ENCODE results near the gene PLXNC1. TPM values are rescaled to one million over a fixed set of nuclear protein-coding genes. Genes with fewer than 3 reads are reported as not detected.

Gene PLXNC1
- total RNA-seq, 8 experiments from 2014 or later: 3.6 to 25.4 (median 13.8) TPM

DNA sequence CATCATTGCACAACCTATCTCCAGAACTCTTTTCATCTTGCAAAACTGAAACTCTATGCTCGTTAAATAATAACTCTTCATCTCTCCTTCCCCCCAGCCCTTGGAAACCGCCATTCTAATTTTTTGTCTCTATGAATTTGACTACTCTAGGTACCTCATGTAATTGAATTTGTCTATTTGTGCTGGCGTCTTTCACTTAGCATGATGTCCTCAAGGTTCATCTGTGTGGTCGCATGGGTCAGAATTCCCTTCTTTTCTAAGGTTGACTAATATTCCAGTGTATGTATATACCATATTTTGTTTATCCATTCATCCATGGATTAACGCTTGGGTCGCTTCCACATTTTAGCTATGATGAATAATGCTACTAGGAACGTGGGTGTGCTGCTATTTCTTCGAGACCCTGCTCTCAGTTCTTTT, 80.1 kb downstream of the PLXNC1 start:
- WGBS, 10 experiments: 56 to 100% (median 84%) methylated on average over 3 to 8 of the region's 8 CpGs
- Histone ChIP-seq H3K4me3 (no peak overlapping the region), H3K27ac (no peak overlapping the region), H3K4me1 (replicated peaks in 1 of 2) (no peaks in the 10 kb centered on the region)
- in situ Hi-C loops (cut with MboI; ENCODE audit: low pct_unique_long_range_greater_than_20kb in 2 of 9, low sequenced_read_pairs in 9 of 9, unreplicated experiment in 9 of 9): no loop called here
- ATAC-seq (replicated peaks in 6 of 8): no peak

DNA sequence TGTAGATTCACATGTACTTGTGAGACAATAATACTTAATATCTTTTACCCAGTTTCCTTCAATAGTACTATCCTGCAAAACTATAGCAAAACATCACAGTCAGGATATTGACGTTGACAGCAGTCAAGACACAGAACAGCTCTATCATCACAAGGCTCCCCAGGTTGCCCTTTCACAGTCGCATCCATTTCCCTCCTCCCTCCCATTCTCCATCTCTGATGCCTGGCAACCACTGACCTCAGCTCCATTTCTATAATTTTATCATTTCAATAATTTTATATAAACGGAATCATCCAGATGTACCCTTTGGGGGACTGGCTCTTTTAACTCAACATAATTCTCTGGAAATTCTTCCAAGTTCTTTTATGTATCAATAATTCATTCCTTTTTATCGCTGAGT, 81.5 kb downstream of the PLXNC1 start:
- no peak overlapping the region for H3K4me3 ChIP-seq
- H3K27ac ChIP-seq: no peak overlapping the region
- ATAC-seq (replicated peaks in 6 of 8): no peak
- no peaks in the 10 kb centered on the region for H3K4me1 ChIP-seq (replicated peaks in 1 of 2)
- in situ Hi-C loops (cut with MboI; ENCODE audit: low pct_unique_long_range_greater_than_20kb in 2 of 9, low sequenced_read_pairs in 9 of 9, unreplicated experiment in 9 of 9): no loop called here
- 63 to 100% (median 88%) methylated on average over 1 to 4 of the region's 4 CpGs for WGBS, 10 experiments

- 69 to 100% (median 90%) methylated on average over 1 to 2 of the region's 2 CpGs; no CpG with 5 or more reads in 3 of the 10 experiments for WGBS, 10 experiments
- Histone ChIP-seq H3K27ac (no peak overlapping the region), H3K4me3 (no peak overlapping the region), H3K4me1 (replicated peaks in 1 of 2) (peaks cover 0 to 5% of the 10 kb centered on the region in 2 donors)
- ATAC-seq (replicated peaks in 6 of 8): peak in 1 of 8 experiments; percentile 8
- in situ Hi-C loops (cut with MboI; ENCODE audit: low pct_unique_long_range_greater_than_20kb in 2 of 9, low sequenced_read_pairs in 9 of 9, unreplicated experiment in 9 of 9): no loop called here
These were observed 82.1 kb downstream of the PLXNC1 start for GRCh38 chr12:94230357-94230905.

GRCh38 chr12:94231709-94232108, 83.3 kb downstream of the PLXNC1 start:
- in situ Hi-C loops (cut with MboI; ENCODE audit: low pct_unique_long_range_greater_than_20kb in 2 of 9, low sequenced_read_pairs in 9 of 9, unreplicated experiment in 9 of 9): no loop called here
- peaks cover 0 to 15% of the 10 kb centered on the region in 2 donors for H3K4me1 ChIP-seq (replicated peaks in 1 of 2)
- 70 to 100% (median 96%) methylated on average over 1 to 3 of the region's 3 CpGs; no CpG with 5 or more reads in 3 of the 10 experiments for WGBS, 10 experiments
- H3K27ac ChIP-seq: no peak overlapping the region
- H3K4me3 ChIP-seq: no peak overlapping the region
- ATAC-seq (replicated peaks in 6 of 8): no peak

DNA sequence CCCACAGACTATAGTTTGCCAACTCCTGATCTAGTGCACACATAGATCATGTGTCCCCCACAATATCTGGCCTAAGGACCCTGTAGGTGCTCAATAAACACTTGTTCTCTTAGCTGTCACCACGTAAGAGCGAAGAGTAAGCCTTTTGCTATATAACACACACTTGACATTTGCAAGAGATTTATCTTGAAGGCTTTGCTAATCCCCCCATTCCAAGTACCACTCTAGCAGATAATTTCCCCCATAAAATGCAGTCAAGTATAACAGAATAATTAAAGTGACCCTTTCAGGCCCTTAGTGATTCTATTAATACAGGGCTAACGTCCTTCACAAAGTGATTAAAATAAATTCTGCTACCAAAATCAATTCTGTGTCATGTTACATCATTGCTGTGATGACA, 87.5 kb downstream of the PLXNC1 start:
- Histone ChIP-seq H3K4me1 (replicated peaks in 1 of 2) (peaks cover 0 to 18% of the 10 kb centered on the region in 2 donors), H3K4me3 (no peak overlapping the region), H3K27ac (no peak overlapping the region)
- peak in 1 of 8 experiments; percentile 61 for ATAC-seq (replicated peaks in 6 of 8)
- in situ Hi-C loops (cut with MboI; ENCODE audit: low pct_unique_long_range_greater_than_20kb in 2 of 9, low sequenced_read_pairs in 9 of 9, unreplicated experiment in 9 of 9): no loop called here
- 20 to 74% (median 63%) methylated on average over 1 to 3 of the region's 3 CpGs; no CpG with 5 or more reads in 2 of the 10 experiments for WGBS, 10 experiments

GRCh38 chr12:94239332-94239993, 91.1 kb downstream of the PLXNC1 start:
- 42 to 100% (median 91%) methylated on average over 1 to 7 of the region's 7 CpGs; no CpG with 5 or more reads in 1 of the 10 experiments for WGBS, 10 experiments
- peaks cover 0 to 18% of the 10 kb centered on the region in 2 donors for H3K4me1 ChIP-seq (replicated peaks in 1 of 2)
- in situ Hi-C loops (cut with MboI; ENCODE audit: low pct_unique_long_range_greater_than_20kb in 2 of 9, low sequenced_read_pairs in 9 of 9, unreplicated experiment in 9 of 9): no loop called here
- no peak for ATAC-seq (replicated peaks in 6 of 8)
- no peak overlapping the region for H3K27ac ChIP-seq
- H3K4me3 ChIP-seq: no peak overlapping the region

DNA sequence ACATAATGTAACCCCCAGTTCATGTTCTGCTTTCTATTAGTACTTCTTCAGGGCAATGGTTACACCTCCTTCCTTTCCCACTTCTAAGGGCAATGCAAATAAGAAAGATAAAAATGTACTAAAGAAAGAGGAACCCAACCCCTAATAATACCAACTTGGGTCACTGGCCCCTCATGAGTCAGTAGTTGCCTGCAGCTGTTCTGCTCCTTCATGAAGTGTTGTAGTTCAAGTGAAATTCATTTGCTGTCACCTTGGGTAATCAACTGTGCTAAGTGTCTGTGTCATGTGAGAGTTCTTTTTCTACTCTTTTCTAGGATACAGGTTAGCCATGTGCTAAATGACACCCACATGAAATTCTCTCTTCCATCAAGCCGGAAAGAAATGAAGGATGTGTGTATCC, 91.8 kb downstream of the PLXNC1 start:
- in situ Hi-C loops (cut with MboI; ENCODE audit: low pct_unique_long_range_greater_than_20kb in 2 of 9, low sequenced_read_pairs in 9 of 9, unreplicated experiment in 9 of 9): no loop called here
- Histone ChIP-seq H3K27ac (no peak overlapping the region), H3K4me3 (no peak overlapping the region), H3K4me1 (replicated peaks in 1 of 2) (peaks cover 0 to 15% of the 10 kb centered on the region in 2 donors)
- ATAC-seq (replicated peaks in 6 of 8): peak in 2 of 8 experiments; percentile 26 to 32
- 83 to 100% (median 100%) methylated on average over 1 of the region's 1 CpG; no CpG with 5 or more reads in 3 of the 10 experiments for WGBS, 10 experiments

- in situ Hi-C loops (cut with MboI; ENCODE audit: low pct_unique_long_range_greater_than_20kb in 2 of 9, low sequenced_read_pairs in 9 of 9, unreplicated experiment in 9 of 9): no loop called here
- 83 to 100% (median 88%) methylated on average over 1 to 5 of the region's 6 CpGs; no CpG with 5 or more reads in 5 of the 10 experiments for WGBS, 10 experiments
- no peaks in the 10 kb centered on the region for H3K4me1 ChIP-seq (replicated peaks in 1 of 2)
- no peak overlapping the region for H3K4me3 ChIP-seq
- ATAC-seq (replicated peaks in 6 of 8): no peak
- H3K27ac ChIP-seq: no peak overlapping the region
These were observed 94.5 kb downstream of the PLXNC1 start for GRCh38 chr12:94242901-94243300.

- Histone ChIP-seq H3K4me1 (replicated peaks in 1 of 2) (no peaks in the 10 kb centered on the region), H3K4me3 (no peak overlapping the region), H3K27ac (no peak overlapping the region)
- in situ Hi-C loops (cut with MboI; ENCODE audit: low pct_unique_long_range_greater_than_20kb in 2 of 9, low sequenced_read_pairs in 9 of 9, unreplicated experiment in 9 of 9): no loop called here
- ATAC-seq (replicated peaks in 6 of 8): no peak
- 57 to 100% (median 93%) methylated on average over 1 to 8 of the region's 11 CpGs for WGBS, 10 experiments
These were observed 96.1 kb downstream of the PLXNC1 start for GRCh38 chr12:94244165-94245133.

GRCh38 chr12:94245631-94246383, 97.4 kb downstream of the PLXNC1 start:
- H3K27ac ChIP-seq: no peak overlapping the region
- 74 to 93% (median 86%) methylated on average over 1 to 8 of the region's 12 CpGs for whole genome bisulfite sequencing, 10 experiments
- no peak overlapping the region for H3K4me3 ChIP-seq
- in situ Hi-C loops (cut with MboI; ENCODE audit: low pct_unique_long_range_greater_than_20kb in 2 of 9, low sequenced_read_pairs in 9 of 9, unreplicated experiment in 9 of 9): no loop called here
- H3K4me1 ChIP-seq (replicated peaks in 1 of 2): no peaks in the 10 kb centered on the region
- ATAC-seq (replicated peaks in 6 of 8): no peak

GRCh38 chr12:94247246-94247645, 98.9 kb downstream of the PLXNC1 start:
- Histone ChIP-seq H3K4me3 (no peak overlapping the region), H3K27ac (no peak overlapping the region), H3K4me1 (replicated peaks in 1 of 2) (no peaks in the 10 kb centered on the region)
- ATAC-seq (replicated peaks in 6 of 8): no peak
- in situ Hi-C loops (cut with MboI; ENCODE audit: low pct_unique_long_range_greater_than_20kb in 2 of 9, low sequenced_read_pairs in 9 of 9, unreplicated experiment in 9 of 9): no loop called here
- 0 to 70% (median 29%) methylated on average over 1 to 2 of the region's 2 CpGs; no CpG with 5 or more reads in 1 of the 10 experiments for WGBS, 10 experiments

- ATAC-seq (replicated peaks in 6 of 8): no peak
- Histone ChIP-seq H3K27ac (no peak overlapping the region), H3K4me1 (replicated peaks in 1 of 2) (no peaks in the 10 kb centered on the region), H3K4me3 (no peak overlapping the region)
- WGBS, 10 experiments: 27 to 100% (median 80%) methylated on average over 1 to 7 of the region's 7 CpGs; no CpG with 5 or more reads in 1 of the 10 experiments
- in situ Hi-C loops (cut with MboI; ENCODE audit: low pct_unique_long_range_greater_than_20kb in 2 of 9, low sequenced_read_pairs in 9 of 9, unreplicated experiment in 9 of 9): no loop called here
These were observed 100.2 kb downstream of the PLXNC1 start for GRCh38 chr12:94248582-94248981.
